ENCODE data around the gene CRYL1. TPM values are rescaled to one million over a fixed set of nuclear protein-coding genes. Genes with fewer than 3 reads are reported as not detected.

Gene CRYL1
- polyA plus RNA-seq, 3 donors, result 22.9 to 42.7 (median 23.9) TPM

DNA sequence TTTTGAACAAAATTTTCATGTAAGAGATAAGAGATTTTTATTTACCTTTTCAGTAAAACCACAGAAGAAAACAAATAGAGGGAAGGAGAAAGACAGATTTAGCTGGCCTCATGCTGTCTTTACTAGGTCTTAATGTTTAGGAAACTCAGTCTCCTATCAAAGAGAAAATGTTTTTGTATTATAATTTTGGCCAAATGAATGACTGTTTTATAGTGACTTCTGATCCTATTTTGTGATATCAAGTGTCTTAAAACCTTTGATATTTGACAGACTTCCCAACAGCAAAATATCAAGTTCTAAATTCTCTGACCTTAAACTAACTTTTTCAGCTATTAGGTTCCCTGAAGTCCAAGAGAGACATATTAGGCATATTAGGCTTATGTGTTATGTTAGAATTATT, 27.0 kb downstream of the CRYL1 start:
- no peak overlapping the region for H3K27ac ChIP-seq (ENCODE audit: low read depth, low read length)

DNA sequence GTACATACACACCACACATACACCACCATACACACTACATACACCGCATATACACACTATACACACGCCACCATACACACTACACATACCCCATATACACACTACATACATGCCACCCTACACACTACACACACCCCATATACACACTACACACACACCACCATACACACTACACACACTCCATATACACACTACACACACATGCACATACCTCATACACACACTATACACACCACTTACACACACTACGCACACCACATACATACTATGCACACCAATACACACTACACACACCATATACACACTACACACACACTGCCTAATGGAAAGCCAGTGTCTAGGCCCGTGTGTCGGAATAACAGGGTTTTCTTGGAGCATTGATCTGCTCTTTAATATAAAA, 27.5 kb downstream of the CRYL1 start:
- WGBS, 3 donors, result 57 to 71% (median 68%) methylated on average over 5 of the region's 5 CpGs

DNA sequence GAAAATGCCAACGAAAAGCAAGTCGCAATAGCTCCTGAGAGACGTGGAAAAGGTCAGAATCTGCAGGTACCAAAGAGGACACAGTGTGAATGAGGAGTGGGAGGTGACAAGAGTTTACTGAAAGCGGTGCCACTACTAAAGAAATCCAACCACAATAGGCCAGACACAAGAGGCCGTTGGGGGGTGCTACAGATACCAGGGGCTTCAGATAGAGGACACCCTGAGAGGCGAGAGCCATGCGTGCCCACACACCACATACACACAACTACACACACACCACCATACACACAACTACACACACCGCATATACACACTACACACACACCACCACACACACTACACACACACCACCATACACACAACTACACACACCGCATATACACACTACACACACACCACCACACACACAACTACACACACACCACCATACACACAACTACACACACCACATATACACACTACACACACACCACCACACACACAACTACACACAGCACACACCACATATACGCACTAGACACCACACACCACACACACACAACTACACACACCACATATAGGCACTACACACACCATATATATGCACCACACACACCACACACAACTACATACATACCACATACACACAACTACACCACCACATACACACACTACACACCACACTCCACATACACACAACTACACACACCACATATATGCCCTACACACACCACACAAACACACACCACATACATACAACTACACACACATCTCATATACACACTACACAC, 28.5 kb downstream of the CRYL1 start:
- no peak overlapping the region for H3K27ac ChIP-seq (ENCODE audit: low read depth, low read length)
- WGBS, 3 donors, result 77 to 84% (median 80%) methylated on average over 10 of the region's 10 CpGs

More for the DNA sequence above, 27.5 kb downstream of the CRYL1 start:
- H3K27ac ChIP-seq (ENCODE audit: low read depth, low read length), result no peak overlapping the region

DNA sequence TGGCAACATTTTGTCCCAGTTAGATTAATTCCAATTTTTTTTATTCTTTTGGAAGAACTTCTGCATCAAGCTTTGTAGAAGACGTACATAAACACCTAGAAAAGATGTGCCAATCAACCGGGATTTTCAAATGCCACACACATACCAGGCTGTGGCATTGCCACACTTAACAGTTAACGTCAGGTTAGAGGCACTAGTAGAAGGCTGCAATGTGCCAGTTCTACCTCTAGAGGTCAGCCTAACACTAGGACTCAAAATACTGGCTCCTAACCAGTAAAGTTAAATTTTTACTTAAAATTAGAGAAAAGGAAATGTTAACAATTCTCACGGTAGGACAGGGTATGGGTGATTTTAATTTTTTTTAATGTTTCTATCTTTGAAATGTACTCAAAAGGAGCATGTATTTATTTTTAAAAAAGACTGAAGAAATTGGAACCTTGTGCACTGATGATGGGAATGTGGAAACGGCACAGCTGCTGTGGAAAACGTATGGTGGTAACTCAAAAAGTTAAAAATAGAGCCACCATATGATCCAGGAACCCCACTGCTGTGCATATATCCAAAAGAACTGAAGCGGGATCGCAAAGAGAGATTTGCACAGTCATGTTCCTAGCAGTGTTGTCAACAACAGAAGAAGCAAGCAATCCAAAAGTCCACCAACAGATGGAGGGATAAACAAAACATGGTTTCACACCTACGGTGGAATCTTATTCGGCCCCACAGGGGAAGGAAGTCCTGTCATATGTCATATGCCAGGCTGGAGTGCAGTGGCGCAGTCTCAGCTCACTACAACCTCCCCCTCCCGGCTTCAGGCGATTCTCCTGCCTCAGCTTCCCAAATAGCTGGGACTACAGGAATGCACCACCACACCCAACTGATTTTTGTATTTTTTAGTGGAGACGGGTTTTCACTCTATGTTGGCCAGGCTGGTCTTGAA, 30.3 kb downstream of the CRYL1 start:
- WGBS, 3 donors, result 16 to 28% (median 20%) methylated on average over 14 of the region's 14 CpGs
- no peak overlapping the region for H3K27ac ChIP-seq (ENCODE audit: low read depth, low read length)

DNA sequence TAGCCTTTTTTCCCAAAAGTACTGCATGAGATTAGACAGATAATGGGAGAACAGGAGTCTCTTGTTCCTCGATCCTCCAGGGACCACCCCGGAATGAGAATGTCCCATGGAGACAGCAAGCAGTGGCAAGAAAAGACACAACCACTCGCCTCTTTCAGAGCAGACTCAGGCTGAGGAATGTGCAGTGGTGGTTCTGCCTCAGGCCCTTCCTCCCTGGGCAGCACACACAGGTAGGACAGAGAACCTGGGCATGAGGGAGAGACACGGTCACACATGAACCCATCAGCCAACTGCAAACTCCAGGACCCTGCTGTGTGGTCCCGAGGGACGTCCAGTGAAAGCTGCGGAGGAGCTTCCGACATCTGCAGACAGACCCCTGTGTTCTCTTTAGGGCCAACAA, 31.0 kb downstream of the CRYL1 start:
- WGBS, 3 donors, result 45 to 54% (median 47%) methylated on average over 8 of the region's 8 CpGs
- no peak overlapping the region for H3K27ac ChIP-seq (ENCODE audit: low read depth, low read length)

DNA sequence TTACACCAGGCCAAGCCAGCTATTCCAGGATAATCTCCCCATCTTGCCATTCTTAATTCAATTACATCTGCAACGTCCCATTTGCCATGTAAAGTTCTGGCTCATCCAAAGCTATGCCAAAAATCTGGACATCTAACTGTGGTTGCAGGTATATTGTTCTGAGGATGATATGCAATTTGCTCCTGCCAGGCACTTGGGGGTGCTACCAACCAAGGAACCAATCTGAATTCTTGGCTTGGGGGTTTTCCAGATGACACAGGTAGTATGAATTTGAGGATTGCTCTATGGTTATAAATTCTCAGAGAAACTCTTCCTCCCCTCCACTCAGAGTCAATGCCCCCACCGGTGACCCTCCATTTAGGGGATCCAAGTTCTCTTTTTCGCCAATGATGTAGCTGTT, 33.0 kb downstream of the CRYL1 start:
- 60 to 73% (median 70%) methylated on average over 3 of the region's 3 CpGs for WGBS, 3 donors
- no peak overlapping the region for H3K27ac ChIP-seq (ENCODE audit: low read depth, low read length)

DNA sequence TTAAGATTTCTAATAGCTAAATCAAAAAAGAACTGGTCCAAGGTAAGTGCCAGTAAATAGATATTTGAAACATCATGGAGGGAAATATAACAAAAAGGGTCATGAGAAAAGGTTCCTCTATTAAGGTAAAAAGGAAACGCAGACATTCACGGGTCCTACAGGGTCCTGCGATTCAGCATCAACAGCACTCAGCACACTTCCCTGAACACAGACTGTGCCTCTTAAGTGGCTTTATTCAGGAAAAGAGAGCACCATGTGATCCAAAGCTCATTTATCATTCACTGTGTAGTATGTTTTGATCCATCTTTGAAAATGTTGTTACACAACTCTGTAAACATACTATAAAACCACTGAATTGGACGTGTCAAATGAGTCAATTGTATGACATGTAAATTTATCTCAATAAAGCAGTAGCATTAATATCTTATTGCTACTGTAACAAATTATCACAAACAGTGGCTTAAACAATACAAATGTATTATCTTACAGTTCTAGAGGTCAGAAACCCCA, 33.7 kb downstream of the CRYL1 start:
- WGBS, 3 donors, result 58 to 61% (median 60%) methylated on average over 4 of the region's 4 CpGs
- no peak overlapping the region for H3K27ac ChIP-seq (ENCODE audit: low read depth, low read length)

DNA sequence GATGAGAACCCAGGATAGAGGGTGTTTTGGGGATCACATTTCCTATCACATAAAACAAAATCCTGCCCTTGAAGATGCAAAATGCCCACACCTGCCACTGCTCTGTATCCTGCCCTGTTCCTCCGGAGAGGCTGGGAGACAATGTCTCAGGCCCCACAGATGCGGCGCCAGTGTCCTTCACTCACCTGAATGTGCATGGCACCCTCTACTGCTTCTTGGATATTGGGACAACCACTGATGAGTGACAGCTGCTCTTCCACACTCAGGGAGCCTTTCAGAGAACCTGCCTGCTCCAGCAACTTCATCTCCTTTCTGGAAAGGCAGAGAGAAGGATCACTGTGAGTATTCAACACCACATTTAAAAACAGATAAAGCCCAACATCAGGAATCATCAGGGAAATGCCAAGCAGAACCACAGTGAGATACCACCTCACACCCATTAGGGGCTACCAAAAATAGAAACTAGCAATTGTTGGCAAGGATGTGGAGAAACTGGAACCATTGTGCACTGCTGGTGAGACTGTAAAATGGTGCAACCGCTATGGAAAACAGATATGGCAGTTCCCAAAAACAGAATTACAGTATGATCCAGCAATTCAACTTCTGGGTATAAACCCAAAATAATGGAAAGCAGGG, 36.4 kb downstream of the CRYL1 start:
- WGBS, 3 donors, result 22 to 94% (median 75%) methylated on average over 4 of the region's 4 CpGs

DNA sequence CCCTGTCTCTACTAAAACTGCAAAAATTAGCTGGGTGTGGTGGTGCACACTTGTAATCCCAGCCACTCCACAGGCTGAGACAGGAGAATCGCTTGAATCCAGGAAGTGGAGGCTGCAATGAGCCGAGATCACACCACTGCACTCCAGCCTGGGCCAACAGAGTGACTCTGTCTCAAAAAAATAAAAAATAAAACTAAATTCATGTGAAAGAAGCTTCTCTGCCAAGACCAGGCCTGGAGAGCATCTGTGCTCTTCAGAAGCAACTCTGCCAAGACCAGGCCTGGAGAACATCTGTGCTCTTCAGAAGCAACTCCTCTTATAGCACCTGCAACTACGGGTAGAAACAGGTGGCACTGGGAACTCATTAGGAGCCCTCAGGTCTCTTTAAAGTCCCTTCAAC, 37.7 kb downstream of the CRYL1 start:
- WGBS, 3 donors, result 67 to 79% (median 78%) methylated on average over 3 of the region's 3 CpGs
- H3K27ac ChIP-seq (ENCODE audit: low read depth, low read length), result no peak overlapping the region

More for the DNA sequence above, 36.4 kb downstream of the CRYL1 start:
- H3K27ac ChIP-seq (ENCODE audit: low read depth, low read length), result no peak overlapping the region

DNA sequence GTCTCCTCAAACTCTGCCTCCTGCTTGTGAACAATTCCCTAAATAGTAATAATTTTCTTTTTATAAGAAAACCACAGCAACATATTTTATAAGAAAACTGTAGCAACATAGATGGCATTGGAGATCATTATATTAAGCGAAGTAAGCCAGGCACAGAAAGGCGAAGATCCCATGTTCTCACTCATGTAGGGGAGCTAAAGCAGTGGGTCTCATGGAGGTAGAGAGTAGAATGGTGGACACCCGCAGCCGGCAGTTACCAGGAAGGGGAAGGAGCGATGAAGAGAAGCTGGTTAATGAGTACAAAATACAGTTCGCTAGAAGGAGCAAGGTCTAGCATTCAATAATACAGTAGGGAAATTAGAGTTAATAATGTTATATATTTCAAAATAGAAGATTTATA, 42.9 kb downstream of the CRYL1 start:
- whole genome bisulfite sequencing, 3 donors, result 81 to 90% (median 85%) methylated on average over 6 of the region's 6 CpGs

DNA sequence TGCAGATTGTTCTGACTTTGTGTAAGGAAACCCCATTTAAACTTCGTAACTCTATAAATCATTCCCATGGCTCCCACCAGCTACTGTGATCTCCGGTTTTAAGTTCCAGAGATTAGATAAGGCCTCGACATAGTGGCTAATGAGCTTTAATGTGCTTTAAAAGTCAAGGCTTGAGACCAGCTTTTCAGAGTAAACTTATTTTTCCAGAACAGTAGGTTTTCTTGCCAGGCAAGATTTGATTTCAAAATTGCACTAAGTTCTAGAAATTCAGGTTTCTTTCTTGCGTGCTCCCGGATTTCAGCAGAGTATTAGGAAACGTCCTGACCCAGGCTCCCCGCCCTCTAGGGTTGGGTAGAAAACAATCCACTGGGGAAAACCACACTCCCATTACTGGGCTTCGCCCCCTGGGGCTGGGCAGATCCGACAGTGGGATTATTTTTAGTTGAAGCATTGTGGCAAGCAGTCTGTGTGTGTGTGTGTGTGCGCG, 43.3 kb downstream of the CRYL1 start:
- 50 to 64% (median 56%) methylated on average over 11 of the region's 11 CpGs for WGBS, 3 donors
- H3K27ac ChIP-seq (ENCODE audit: low read depth, low read length), result no peak overlapping the region

More for the DNA sequence above, 42.9 kb downstream of the CRYL1 start:
- H3K27ac ChIP-seq (ENCODE audit: low read depth, low read length), result no peak overlapping the region

DNA sequence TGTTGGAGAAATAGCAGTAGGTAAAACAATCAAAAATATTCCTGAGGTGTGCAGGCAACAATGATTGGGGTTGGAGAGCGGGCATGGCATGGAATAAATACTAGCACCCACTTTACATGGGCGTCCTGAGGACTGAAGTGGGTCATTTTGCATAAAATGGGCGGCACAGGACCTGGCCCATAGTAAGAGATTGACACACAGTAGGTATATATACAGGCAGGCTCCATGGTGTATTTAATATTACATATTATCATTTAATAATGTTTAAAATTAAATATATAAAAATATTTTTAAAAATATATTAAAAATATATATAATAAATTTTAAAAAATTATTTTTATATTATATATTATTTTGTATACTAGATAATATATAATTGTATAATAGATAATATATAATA, 48.3 kb downstream of the CRYL1 start:
- H3K27ac ChIP-seq (ENCODE audit: low read depth, low read length), result no peak overlapping the region
- 81 to 99% (median 97%) methylated on average over 3 of the region's 3 CpGs for WGBS, 3 donors

DNA sequence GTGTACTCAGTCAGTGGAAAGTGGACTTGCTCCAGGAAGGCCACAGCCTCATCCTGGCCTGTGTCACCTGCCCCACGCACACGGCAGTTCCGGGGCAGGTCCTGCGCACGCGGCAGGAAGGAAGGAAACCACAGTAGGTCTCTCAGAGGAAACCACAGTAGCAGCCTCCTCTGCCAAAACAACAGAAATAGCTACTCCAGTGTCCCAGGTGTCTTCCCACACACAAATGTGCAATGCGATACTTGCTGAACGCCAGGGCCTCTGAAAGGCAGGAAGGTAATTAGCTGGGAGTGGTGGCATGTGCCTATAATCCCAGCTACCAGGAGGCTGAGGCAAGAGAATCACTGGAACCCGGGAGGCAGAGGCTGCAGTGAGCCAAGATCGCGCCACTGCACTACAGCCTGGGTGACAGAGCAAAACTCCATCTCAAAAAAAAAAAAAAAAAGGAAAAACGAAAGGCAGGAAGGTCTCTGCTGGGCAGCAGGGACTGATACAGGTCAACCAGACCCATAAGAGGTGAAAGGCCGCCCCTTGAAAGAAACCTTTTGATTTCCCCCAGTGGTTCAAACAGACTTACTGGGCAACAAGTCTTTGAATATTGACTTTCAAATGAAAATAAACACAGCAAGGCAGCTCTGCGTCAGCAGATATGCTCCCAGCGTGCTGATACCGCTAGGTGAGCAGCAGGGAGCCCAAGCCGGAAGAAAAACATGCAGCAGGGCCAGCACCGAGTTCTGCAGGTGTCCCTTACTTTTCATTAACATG, 49.5 kb downstream of the CRYL1 start:
- WGBS, 3 donors, result 53 to 61% (median 59%) methylated on average over 18 of the region's 18 CpGs
- no peak overlapping the region for H3K27ac ChIP-seq (ENCODE audit: low read depth, low read length)

DNA sequence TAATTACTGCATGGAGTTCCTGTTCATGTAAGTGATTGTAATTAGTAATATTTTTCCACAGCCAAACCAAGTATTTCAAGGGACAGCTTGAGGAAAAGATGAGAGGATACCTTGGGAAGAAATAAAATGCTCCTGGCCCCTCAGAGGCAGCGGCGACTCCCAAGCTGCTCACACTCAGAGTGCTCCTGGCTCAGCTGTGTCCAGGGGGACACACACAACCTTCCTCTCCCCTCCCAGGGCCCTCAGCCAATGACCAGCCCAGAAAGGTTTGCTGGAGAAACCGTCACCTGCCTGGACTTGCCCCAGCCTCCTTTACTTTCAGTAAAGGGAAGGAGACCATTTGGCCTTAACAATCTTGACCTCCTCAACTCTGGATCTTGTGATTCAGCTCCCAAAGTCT, 51.1 kb downstream of the CRYL1 start:
- no peak overlapping the region for H3K27ac ChIP-seq (ENCODE audit: low read depth, low read length)
- 97 to 98% (median 98%) methylated on average over 3 of the region's 3 CpGs for WGBS, 3 donors

DNA sequence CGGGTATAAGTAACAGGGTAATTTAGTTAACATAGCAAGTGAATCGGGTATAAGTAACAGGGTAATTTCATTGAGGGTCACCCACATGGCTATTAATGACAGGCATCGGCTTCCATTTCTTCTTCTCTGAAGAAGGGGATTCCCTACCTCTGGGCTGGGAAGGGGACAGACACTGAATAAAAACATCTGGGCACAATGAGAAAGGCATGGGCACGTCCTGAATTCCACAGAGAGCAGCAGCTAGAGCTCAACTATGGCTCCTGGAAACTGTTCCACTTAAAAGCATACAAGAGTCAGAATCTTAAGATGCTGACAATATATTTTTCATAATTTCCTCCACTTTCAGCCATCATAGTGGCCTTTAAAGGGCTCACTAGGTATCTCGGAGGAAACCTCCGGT, 51.8 kb downstream of the CRYL1 start:
- no peak overlapping the region for H3K27ac ChIP-seq (ENCODE audit: low read depth, low read length)
- 86 to 92% (median 90%) methylated on average over 6 of the region's 6 CpGs for whole genome bisulfite sequencing, 3 donors

DNA sequence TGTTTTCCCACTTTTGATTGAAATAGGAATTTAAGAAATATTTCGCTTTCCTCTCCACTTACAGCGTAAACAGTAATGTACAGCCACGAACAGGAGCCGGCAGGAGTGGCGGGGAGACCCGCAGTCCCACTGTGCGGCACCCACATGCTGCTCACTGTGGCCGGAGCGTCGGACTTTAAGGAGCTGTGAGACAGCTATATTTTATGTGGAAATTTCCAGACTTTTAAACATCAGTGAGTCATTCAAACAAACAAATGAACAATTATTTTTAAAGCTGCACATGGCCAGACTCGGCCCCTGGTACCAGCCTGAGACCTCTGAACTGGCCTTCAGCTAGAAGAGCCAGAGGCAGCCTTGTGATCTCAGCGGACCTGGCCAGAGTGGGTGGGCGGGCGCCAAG, 52.5 kb downstream of the CRYL1 start:
- 94 to 97% (median 96%) methylated on average over 14 of the region's 14 CpGs for WGBS, 3 donors
- no peak overlapping the region for H3K27ac ChIP-seq (ENCODE audit: low read depth, low read length)

DNA sequence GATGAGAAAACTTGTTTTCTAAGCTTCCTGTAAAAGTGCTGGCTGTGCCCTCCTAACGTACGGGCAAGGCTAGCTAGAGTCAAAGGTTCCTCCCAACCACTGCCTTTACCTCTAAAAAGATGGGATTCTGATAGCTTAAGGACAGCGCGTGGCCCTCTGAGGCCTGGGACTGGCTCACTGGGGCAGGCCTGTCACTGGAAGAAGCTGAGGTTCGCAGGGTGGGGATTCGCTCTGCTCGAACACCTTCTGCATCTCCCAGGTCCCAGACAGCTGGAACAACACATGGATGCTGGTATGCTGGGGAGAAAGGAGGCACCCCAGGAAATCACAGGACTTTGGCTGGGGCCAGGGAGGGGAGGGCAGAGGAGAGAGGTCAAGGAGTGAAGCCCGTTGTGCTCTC, 53.1 kb downstream of the CRYL1 start:
- 91 to 94% (median 91%) methylated on average over 8 of the region's 8 CpGs for WGBS, 3 donors
- H3K27ac ChIP-seq (ENCODE audit: low read depth, low read length), result no peak overlapping the region

DNA sequence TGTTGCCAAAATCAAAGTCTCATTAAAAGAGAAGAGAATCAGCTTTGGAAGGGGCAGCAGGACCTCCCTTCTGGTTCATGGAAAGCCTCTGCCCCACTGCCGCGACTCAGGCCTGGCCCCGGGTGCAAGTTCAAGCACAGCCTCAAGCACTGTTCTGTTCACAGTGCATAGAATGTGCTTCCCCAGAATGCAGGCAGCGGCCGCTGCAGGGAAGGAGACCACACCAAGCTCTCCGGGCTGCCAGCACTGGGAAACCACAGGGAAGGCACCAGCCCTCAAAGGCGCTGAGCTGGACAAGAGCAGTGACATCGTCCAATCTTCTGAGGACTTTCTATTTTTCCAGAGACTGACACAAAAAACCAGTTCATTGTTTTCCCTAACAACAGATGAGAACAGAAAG, 55.5 kb downstream of the CRYL1 start:
- H3K27ac ChIP-seq (ENCODE audit: low read depth, low read length), result no peak overlapping the region
- 94 to 97% (median 95%) methylated on average over 8 of the region's 8 CpGs for WGBS, 3 donors

All from adipose tissue (tissue), 3 donors.